Measurements from ENCODE around the gene QKI. TPM values are rescaled to one million over a fixed set of nuclear protein-coding genes. Genes with fewer than 3 reads are reported as not detected.

The QKI gene
- total RNA-seq, 2 donors from 2014 or later, result 12.9 to 31.8 TPM

DNA sequence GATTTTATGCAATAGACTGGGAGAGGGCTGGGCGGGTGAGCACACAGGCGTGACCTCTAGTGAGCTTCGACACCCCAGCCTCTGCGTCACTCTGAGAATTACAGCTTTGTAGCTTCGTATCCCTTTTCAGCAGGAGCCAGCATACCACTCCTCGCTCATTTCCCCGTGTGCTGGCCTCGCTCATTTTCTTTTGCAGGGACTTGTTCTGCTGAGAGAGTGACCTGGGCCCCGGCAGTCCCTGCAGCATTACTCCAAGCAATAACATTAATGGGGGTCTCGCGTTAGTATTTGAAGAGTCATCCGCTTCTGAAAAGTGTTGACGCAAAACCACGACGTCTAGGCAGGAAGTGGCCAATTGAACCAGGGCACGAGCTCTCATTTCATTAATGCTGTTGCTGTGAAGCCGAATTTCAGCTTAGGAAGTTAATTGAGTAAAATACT lies 193.7 kb downstream of the QKI start:
- no peak for DNase-seq
- intact Hi-C loops (cut with DNase I, micrococcal nuclease), result no loop called here
- ATAC-seq, result no peak

DNA sequence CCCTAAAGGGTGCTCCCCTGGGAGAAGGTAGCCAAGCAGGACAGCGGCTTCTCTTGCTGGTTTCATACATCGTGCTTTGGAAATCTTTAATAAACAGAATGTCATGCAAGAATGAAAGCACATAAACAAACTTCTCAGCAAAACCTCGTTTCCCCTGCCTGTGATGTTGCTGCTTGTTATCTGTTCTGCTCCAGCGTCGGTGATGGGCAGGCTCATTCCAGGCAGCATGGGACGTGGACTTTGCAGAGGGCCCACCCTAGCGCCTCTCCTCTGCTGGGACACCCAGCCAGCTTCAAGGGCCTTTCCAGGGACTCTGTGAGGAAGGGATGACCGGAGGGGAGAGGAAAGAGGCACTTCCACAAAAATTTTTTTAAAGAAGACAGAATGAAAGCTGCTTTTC lies 197.7 kb downstream of the QKI start:
- intact Hi-C loops (cut with DNase I, micrococcal nuclease), result no loop called here
- DNase-seq (no peak), ATAC-seq (no peak)

DNA sequence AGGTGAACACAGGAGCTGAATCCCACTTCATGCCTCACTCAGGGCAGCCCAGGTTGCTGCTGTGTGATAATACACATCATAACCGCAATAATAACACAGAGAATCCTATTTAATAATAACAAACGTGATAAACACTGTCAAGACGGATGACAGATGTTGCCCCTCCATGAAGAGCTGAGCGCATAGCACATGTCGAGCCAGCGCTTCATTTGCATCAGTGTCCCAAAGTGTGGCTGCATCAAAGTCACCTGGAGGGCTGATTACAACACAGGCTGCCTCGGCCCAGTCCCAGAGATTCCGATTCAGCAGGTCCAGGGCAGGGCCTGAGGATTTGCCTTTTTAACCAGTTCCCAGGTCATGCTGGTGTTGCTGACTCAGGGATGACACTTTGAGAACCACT lies 198.5 kb downstream of the QKI start:
- intact Hi-C loops (cut with DNase I, micrococcal nuclease), result no loop called here
- DNase-seq (no peak), ATAC-seq (no peak)

DNA sequence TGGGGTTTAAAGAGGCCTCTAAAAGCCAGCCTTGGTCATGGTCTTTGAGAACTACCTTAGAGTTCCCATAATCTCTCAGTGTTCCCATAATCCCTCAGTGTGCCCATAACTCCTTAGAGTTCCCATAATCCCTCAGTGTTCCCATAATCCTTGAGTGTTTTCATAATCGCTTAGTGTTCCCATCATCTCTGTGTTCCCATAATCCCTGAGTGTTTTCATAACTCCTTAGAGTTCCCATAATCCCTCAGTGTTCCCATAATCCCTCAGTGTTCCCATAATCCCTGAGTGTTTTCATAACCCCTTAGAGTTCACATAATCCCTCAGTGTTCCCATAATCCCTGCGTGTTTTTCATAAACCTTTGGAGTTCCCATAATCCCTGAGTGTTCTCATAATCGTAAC lies 199.2 kb downstream of the QKI start:
- ATAC-seq, result no peak
- intact Hi-C loops (cut with DNase I, micrococcal nuclease), result no loop called here
- DNase-seq, result no peak

DNA sequence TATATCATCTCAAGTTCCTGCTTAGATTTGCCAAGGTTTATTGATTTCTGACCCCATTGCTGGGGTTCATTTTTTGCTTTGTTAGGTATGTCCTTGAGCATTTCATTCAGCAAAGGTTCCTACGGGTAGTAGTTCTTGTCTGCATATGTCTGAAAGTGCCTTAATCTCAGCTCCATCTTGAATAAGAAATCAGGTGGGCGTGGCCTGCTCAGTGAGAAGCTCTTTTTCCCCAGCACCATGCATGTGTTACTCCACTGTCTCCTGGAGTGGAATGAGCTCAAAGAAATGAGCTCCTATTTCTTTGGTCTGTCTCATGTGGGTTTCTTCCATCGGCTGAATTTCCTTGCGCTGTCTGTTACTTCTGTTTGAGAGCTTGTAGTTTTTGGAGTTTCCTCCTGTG lies 201.9 kb downstream of the QKI start:
- ATAC-seq, result no peak
- DNase-seq, result no peak
- intact Hi-C loops (cut with DNase I, micrococcal nuclease), result no loop called here

DNA sequence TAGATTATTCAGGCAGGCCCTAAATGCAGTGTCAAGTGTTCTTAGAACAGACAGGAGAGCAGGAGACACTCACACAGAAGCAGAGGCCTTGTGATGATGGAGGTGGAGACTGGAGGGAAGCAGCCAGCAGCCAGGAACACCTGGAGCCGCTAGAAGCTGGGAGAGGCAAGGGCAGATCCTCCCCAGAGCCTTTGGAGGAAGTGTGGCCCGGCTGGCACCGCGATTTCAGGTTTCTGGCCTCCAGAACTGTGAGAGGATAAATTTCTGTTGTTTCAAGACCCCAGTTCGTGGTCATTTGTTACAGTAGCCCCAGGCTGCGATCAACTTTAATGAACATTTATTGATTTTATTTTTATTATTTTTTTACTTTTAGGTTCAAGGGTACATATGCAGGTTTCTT lies 203.0 kb downstream of the QKI start:
- no peak for DNase-seq
- intact Hi-C loops (cut with DNase I, micrococcal nuclease), result no loop called here
- ATAC-seq, result no peak

DNA sequence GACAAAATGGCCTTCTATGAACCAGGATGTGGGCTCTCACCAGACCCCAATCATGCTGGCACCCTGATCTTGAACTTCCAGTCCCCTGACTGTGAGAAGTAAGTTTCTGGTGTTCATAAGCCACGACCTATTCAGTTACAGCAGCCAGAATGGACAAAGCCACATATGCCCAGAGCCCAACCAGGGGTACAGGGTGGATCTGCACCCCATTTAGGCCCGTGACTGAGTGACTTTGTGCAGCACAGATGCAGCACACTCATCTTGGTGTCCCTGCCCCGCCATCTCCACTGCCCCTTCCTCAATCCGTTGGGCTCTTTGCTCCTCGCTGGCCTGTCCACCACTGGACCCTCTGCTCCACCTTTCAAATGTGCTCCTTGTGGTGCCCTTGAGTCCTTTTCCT lies 205.6 kb downstream of the QKI start:
- ATAC-seq, result no peak
- intact Hi-C loops (cut with DNase I, micrococcal nuclease), result no loop called here
- no peak for DNase-seq

DNA sequence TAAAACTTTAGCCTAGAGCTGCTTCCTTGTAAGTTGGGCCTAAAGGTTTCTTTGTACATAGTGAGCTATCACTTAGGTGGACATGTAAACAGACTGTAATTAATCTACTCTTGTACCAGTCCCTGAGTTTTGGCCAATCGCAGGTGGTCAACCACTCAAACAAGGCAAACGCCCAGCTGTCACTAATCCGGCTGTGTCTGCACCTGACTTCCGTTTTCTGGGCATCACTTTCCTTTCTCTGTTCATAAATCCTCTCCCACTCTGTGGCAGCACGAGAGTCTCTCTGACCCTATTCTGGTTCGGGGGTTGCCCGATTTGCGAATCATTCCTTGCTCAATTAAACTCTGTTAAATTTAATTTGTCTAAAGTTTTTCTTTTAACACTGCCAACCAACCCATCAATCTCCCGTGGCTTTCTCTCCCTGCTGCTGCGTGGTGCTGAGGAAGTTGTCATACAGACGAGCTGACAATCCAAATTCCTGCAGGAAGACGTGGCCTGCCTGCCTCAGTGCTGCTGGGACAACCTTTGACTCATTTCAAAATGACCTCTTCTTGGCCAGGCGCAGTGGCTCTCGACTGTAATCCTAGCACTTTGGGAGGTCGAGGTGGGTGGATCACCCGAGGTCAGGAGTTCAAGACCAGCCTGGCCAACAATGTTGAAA lies 206.3 kb downstream of the QKI start:
- ATAC-seq, result no peak
- intact Hi-C loops (cut with DNase I, micrococcal nuclease), result no loop called here
- no peak for DNase-seq

DNA sequence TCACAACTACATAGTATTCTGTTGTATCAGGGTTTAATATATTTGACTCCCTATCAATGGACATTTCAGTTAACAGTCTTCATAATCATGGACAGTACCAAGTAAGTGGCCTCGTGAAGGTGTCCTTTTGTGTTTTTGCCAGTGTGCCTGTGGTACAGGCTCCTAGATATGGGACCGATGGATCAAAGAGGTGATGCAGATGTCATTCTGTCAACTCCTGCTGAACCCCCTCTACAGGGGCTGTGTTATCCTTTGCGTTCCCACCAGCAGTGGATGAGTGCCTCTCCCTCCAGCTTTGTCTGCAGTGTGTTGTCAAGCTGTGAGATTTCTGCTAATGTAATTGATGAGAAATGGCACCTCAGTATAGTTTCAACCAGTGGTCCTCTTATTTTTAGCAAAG lies 210.7 kb downstream of the QKI start:
- intact Hi-C loops (cut with DNase I, micrococcal nuclease), result no loop called here
- DNase-seq, result no peak
- ATAC-seq, result no peak

DNA sequence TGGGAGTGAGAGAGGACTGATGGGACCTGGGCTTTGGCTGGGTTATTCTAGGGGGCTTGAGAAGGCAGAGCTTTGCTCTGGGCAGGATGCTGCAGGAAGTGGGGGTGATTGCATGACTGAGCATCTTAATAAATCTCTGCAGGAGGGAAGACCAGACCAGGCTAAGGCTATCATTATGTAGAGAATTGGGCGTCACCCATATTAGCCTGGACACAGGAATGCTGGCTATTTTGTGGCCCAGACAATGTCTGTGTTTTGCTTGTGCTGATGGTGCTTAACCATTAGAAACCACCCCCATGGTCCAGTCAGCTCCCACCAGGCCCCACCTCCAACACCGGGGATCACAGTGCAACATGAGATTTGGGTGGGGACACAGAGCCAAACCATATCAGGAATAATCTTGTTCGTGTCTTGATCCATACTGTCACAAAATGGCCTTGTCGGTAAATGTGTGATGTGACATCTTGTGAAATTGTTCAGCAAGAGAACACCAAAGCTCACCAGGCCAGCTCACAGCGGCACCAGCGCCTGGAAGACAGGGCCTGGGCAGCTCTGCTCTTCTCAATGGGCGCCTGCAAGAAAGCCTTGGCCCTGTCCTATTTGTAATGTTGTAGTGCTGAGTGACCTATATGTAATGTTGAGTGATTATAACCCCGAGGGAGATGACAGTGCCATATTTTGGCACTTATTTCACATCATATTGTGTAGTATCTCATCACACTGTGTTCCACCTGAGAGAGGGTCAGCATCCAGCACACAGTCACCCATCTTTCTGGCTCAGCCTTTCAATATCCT lies 211.8 kb downstream of the QKI start:
- intact Hi-C loops (cut with DNase I, micrococcal nuclease), result no loop called here
- ATAC-seq (no peak), DNase-seq (no peak)

DNA sequence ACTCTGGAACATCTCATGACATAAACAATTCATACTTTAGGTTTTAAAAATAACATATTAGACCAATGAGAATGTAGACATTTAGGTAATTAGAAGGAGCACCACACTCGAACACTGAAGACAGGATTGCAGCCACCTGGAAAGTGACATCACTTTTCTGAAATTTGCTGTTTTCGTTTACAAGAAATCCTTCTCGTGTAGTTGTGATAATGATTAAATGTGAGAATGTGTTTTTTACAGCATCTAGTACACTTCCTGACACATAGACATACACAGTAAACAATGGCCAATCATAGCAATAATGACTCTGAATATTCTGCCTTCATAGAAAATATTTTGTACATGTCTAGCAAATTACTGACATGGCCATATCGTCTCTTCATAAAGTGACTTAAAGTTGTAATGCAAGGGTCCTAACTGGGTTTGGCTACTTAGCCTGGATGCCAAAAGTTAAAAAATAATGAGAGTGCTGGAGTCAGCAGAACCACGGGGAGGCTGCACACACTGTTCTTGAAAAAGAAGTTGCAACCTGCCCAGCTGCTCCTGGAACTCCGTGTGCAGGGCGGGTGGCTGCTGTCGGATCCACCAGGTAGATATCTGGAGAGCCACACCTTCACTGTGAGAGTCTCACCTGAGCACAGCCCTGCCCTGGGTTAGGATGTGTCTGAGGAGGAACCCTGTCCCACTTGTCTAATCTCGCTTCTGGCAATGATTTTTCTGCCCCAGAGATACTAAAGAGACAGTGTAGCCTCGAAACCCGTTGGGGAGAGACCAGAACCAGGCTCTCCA lies 212.9 kb downstream of the QKI start:
- DNase-seq (no peak), ATAC-seq (no peak)
- intact Hi-C loops (cut with DNase I, micrococcal nuclease), result no loop called here
